Muscle layer of colon (tissue), 2 donors: ENCODE measurements around the gene ADGB.
"Not testable (repeated sequence)": the region's sequence is repeated elsewhere in the genome, so short reads cannot be mapped to it uniquely, and the experiment has no call there.

Experiments
- H3K27ac ChIP-seq: one replicate; pipeline ENCODE4 v1.7.0; 2013; ENCODE audit warnings: low read depth, mild to moderate bottlenecking, low read length, moderate library complexity
- H3K27me3 ChIP-seq, 2 donors: one replicate each; pipeline ENCODE4 v1.7.0; 2013; ENCODE audit warnings: low read length in 2 of 2, mild to moderate bottlenecking in 2 of 2; ENCODE audit not compliant: insufficient read depth in 2 of 2, control insufficient read depth in 1 of 2
- H3K36me3 ChIP-seq: one replicate; pipeline ENCODE4 v1.7.0; 2013; ENCODE audit warnings: mild to moderate bottlenecking, low read length; ENCODE audit not compliant: insufficient read depth
- H3K4me1 ChIP-seq: one replicate; pipeline ENCODE4 v1.7.0; 2013; ENCODE audit warnings: mild to moderate bottlenecking, low read length; ENCODE audit not compliant: insufficient read depth
- H3K4me3 ChIP-seq, 2 donors: one replicate each; pipeline ENCODE4 v1.7.0; 2013; ENCODE audit warnings: low read length in 2 of 2, low read depth in 1 of 2, mild to moderate bottlenecking in 1 of 2, moderate library complexity in 1 of 2
- H3K9ac ChIP-seq: one replicate; pipeline ENCODE4 v1.7.0; 2013; ENCODE audit warnings: low read length
- H3K9me3 ChIP-seq: one replicate; pipeline ENCODE4 v1.7.0; 2013; ENCODE audit warnings: mild to moderate bottlenecking, low read length
- donor health status: abdominal sarcoma.
- donor health status: Adenocarcinoma of cecum.

ADGB gene

DNA sequence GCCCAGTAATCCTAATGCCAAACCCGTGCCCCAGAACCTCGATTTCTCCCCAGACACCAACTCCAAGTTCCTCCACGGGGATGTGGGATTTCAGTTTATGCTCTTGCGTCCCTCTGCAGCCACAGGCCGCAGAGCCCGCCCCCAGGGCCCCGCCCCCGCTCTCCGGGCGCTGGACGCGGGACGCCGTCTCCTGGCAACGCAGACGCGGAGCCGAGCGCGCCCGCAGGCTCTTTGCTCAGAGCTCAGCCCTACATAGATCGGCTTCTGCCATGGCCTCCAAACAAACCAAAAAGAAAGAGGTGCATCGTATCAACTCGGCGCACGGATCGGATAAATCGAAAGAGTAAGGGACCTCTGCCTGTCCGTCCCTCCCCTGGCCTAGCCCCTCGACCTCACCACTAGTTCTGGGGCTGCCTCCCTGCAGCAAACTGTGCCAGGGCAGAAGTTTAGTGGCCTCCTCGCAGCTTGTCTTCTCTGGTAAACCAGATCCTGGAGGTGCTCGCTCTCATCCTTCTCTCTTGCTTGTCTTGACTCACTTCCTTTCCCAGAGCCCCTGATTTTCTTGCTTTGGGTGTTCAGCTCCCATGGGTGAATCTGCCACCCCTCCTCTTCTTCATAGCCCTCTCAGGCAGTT is at the start of gene ADGB:
Gene ADGB (plus strand): TSS at position 201 of the 634 bp plus-strand sequence. CDS start 69 bp downstream, at position 270.
- no peak within 1 kb of the TSS for H3K9ac ChIP-seq
- peak within 1 kb of the TSS; percentile 17 to 53 for H3K4me3 ChIP-seq

DNA sequence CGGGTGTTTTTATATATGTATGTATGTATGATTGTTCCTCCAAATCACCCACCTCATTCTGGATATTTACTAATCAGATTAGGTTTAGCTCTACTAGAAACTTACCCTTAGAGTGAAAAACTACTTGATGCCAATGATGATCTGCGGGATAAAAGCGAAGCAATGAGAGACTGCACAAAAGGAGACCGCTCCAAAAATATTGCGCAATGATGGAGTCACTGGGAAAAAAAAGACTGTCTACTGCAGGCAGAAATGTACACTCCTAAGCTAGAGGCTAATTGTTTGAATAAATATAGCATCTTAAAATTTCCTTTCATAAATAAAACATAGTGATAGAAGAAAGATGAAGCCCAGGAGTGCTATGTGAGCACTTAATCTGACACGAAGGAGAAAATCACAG is 47.9 kb upstream of the ADGB start:
- Histone ChIP-seq H3K9ac (no peak overlapping the region), H3K4me3 (no peak overlapping the region), H3K27me3 (no peaks in the 10 kb centered on the region), H3K27ac (no peak overlapping the region), H3K4me1 (peaks cover 26% of the 10 kb centered on the region), H3K9me3 (no peaks in the 10 kb centered on the region), H3K36me3 (peaks cover 29% of the 10 kb centered on the region)

More for the DNA sequence above, at the start of gene ADGB:
- H3K36me3 ChIP-seq, result no peaks in the 10 kb centered on the region
- H3K27me3 ChIP-seq, result no peaks in the 10 kb centered on the region
- no peaks in the 10 kb centered on the region for H3K9me3 ChIP-seq
- no peaks in the 10 kb centered on the region for H3K4me1 ChIP-seq
- no peak within 1 kb of the TSS for H3K27ac ChIP-seq

DNA sequence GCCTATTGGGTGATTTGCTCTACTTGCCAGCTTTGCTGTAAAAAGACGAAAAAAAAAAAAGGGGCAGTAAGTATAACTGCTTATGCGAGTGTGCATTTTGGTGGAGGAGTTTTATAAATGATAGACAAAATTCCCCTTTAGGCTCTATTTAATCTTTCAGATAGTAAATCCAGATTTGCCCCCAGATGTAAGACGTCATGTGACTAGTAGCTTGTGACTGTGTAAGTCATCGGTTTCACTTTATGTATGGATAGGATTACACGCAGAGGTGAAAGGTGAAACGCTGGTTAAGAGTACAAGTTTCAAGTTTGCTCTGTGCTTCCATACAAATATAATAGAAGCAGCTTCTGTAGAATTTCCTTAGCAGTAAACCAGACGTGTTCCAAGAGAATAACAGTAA is 47.2 kb upstream of the ADGB start:
- no peak overlapping the region for H3K4me3 ChIP-seq
- peaks cover 20% of the 10 kb centered on the region for H3K4me1 ChIP-seq
- no peaks in the 10 kb centered on the region for H3K9me3 ChIP-seq
- peaks cover 29% of the 10 kb centered on the region for H3K36me3 ChIP-seq
- no peak overlapping the region for H3K9ac ChIP-seq
- no peaks in the 10 kb centered on the region for H3K27me3 ChIP-seq
- no peak overlapping the region for H3K27ac ChIP-seq

DNA sequence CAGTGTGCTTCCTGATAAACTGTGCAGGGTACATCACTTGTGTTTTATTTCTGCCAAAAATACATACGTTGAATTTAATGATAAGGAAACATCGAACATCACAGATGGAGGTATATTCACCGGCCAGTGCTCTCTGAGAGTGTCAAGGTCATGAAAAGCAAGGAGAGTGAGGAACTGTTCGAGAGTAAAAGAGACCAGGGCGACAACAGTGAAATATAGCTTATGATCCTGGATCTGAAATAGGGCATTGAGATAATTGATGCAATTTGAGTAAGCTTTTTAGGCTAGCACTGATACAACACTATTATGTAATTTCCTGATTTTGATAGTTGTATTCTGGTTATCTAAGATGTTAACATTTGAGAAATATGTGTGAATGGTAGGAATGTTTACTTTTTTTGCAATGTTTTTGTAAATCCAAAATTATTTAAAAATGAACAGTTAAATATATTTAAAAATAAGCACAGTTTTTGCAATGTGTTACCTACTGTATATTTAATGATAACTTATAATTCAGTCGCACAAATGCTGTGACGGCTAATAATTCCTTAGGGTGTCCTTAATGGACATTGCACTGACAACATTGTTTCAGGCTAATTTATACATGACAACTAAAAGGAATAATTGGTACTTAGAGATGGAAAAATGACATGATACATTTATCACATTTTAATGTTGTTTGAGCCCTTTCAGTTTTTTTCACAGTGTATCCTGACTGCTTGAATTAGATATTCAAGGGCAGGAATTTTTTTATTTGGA is 45.2 kb upstream of the ADGB start:
- H3K36me3 ChIP-seq, result peaks cover 29% of the 10 kb centered on the region
- H3K9ac ChIP-seq, result no peak overlapping the region
- peaks cover 6% of the 10 kb centered on the region for H3K4me1 ChIP-seq

DNA sequence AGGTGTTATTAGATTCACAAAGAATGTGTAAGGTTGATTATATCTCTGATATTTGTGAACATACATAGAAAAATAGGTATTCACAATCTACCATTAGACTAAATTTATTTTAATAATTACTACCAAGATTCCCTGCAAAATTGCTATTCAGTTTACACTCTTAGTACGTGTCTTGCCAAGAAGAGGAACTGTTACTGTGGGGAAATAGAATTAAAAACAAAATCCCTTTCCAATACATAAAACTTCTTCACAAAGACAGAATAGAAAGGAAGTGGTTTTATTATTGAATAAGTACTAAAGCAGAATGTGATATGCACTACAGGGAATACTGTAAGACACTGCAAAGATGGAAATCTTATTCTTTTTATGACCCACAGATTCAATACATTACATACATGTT is 38.2 kb upstream of the ADGB start:
- Histone ChIP-seq H3K4me3 (no peak overlapping the region), H3K4me1 (no peaks in the 10 kb centered on the region), H3K36me3 (no peaks in the 10 kb centered on the region), H3K27me3 (no peaks in the 10 kb centered on the region), H3K27ac (no peak overlapping the region), H3K9me3 (no peaks in the 10 kb centered on the region), H3K9ac (no peak overlapping the region)

More for the DNA sequence above, 45.2 kb upstream of the ADGB start:
- H3K27me3 ChIP-seq, result no peaks in the 10 kb centered on the region
- no peak overlapping the region for H3K27ac ChIP-seq
- no peaks in the 10 kb centered on the region for H3K9me3 ChIP-seq
- no peak overlapping the region for H3K4me3 ChIP-seq

DNA sequence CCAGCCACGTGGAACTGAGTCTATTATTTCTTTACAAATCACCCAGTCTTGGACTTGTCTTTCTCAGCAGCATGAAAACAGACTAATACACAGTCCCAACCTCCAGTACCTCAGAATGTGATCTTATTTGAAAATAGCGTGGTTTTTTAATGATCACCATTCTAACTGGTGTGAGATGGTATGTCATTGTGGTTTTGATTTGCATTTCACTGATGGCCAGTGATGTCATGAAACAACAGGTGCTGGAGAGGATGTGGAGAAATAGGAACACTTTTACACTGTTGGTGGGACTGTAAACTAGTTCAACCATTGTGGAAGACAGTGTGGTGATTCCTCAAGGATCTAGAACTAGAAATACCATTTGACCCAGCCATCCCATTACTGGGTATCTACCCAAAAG is 32.1 kb upstream of the ADGB start:
- H3K27me3 ChIP-seq, H3K27ac ChIP-seq, H3K4me1 ChIP-seq, H3K9ac ChIP-seq, H3K9me3 ChIP-seq, H3K36me3 ChIP-seq, H3K4me3 ChIP-seq: not testable (repeated sequence)

DNA sequence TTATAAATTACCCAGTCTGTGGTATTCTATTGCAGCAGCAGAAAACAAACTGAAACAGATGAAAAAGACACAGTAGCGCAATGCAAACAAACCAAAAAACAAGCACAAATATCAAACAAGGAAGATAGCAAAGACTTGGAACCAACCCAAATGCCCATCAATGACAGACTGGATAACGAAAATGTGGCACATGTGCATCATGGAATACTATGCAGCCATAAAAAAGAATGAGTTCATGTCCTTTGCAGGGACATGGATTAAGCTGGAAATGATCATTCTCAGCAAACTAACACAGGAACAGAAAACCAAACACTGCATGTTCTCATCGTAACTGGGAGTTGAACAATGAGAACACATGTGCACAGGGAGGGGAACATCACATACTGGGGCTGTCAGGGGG is 30.2 kb upstream of the ADGB start:
- H3K36me3 ChIP-seq, H3K27ac ChIP-seq, H3K4me1 ChIP-seq, H3K4me3 ChIP-seq, H3K27me3 ChIP-seq, H3K9ac ChIP-seq, H3K9me3 ChIP-seq: not testable (repeated sequence)

DNA sequence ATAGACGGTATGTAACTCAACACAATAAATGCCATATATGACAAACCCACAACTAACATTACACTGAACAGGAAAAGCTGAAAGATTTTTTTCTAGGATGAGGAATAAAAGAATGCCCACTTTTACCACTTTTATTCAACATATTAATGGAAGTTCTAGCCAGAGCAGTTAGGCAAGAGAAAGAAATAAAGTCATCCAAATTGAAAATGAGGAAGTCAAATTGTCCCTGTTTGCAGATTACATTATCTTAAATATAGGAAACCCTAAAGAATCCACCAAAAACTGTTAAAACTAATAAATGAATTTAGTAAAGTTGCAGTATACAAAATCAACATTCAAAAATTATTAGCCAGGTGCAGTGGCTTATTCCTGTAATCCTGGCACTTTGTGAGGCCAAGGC is 24.6 kb upstream of the ADGB start:
- Histone ChIP-seq H3K27ac (no peak overlapping the region), H3K9ac (no peak overlapping the region), H3K4me1 (no peaks in the 10 kb centered on the region), H3K4me3 (no peak overlapping the region), H3K27me3 (no peaks in the 10 kb centered on the region), H3K9me3 (no peaks in the 10 kb centered on the region), H3K36me3 (no peaks in the 10 kb centered on the region)

DNA sequence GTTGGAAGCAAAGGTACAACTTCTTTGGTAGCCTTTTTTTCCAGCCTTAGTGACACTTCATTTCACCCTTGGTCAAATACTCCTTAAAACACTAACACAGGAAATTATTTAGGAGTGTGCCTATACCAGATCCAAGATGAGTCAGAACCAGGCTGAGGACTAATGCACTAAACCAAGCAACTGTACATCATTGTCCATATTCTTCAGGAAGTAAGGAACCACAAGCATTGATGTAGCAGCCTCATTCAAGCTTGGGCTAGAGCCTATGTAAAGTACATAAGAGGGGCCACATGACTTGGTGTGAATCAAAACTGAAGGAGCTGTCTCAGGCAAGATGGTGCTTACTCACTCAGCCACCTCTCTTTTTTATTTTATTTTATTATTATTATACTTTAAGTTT is 20.7 kb upstream of the ADGB start:
- H3K9ac ChIP-seq, result no peak overlapping the region
- no peaks in the 10 kb centered on the region for H3K36me3 ChIP-seq
- no peaks in the 10 kb centered on the region for H3K4me1 ChIP-seq
- H3K9me3 ChIP-seq, result no peaks in the 10 kb centered on the region
- H3K27ac ChIP-seq, result no peak overlapping the region
- no peak overlapping the region for H3K4me3 ChIP-seq
- no peaks in the 10 kb centered on the region for H3K27me3 ChIP-seq

DNA sequence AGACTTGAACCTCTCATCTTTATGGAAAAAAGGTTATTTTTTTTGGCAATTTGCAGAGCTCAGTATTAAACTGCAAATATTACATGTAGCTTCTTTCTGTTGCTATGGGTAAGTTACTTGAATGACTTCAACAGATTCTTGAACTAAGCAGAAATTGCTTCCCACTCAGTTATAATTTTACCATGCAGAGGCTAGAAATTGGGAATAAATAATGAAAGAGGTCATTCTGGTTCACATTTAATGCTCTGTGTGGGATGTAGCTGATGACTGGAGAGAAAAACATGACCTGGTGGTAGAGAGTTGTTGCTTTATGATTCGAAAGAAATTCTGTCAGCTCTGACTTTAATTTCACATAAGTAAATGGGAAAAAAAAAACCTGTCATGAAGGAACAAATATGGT is 16.8 kb upstream of the ADGB start:
- Histone ChIP-seq H3K4me1 (no peaks in the 10 kb centered on the region), H3K4me3 (no peak overlapping the region), H3K27me3 (no peaks in the 10 kb centered on the region), H3K36me3 (no peaks in the 10 kb centered on the region), H3K9ac (no peak overlapping the region), H3K9me3 (no peaks in the 10 kb centered on the region), H3K27ac (no peak overlapping the region)

DNA sequence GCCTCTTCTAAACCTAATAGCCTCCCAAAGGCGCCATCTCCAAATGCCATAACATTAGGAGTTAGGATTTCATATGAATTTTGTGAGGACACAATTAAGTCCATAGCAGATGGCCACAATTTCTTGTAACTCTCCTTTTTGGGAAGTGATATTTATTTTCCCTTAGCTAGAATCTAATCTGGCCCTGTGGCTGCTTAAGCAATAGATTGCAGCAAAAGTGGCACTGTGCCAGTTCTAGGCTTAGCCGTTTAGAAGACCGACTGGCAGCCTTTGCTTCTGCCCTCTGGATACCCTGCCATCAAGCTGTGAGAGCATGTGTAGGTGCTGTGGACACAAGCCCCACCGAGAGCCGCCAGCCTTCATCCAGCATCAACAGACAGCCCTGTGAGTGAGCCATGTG is 15.9 kb upstream of the ADGB start:
- no peak overlapping the region for H3K27ac ChIP-seq
- H3K36me3 ChIP-seq, result no peaks in the 10 kb centered on the region
- no peaks in the 10 kb centered on the region for H3K4me1 ChIP-seq
- H3K9me3 ChIP-seq, result no peaks in the 10 kb centered on the region
- H3K27me3 ChIP-seq, result no peaks in the 10 kb centered on the region
- H3K9ac ChIP-seq, result no peak overlapping the region
- no peak overlapping the region for H3K4me3 ChIP-seq

DNA sequence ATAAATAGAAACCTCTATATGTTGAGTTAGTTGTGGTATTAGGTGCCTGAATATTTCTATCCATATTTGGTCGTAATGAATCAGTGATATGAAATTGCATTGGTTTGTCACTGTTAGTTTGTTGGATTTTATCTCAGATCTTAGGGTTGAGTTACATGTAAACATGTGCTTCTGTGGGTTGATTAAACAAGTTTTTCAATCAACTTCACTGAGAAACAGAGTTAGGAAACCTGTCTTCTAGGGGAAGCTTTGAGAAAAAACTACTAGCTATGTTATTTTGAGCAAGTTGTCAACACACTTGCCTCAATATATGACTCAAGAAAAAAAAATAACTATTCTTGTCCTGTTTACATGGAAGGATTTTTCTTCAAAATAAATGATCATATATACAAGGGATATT is 14.8 kb upstream of the ADGB start:
- Histone ChIP-seq H3K4me1 (no peaks in the 10 kb centered on the region), H3K27ac (no peak overlapping the region), H3K9me3 (no peaks in the 10 kb centered on the region), H3K4me3 (no peak overlapping the region), H3K9ac (no peak overlapping the region), H3K27me3 (no peaks in the 10 kb centered on the region), H3K36me3 (no peaks in the 10 kb centered on the region)
